Activated T-cell treated with anti-CD3 and anti-CD28 coated beads, Interleukin-2, amount 50 U/mL, for 1 hour (primary cell): ENCODE measurements around the gene NR2F2.

Experiments used
- DNase-seq: peaks from one replicate; pipeline ENCODE4 v3.0.0-alpha.2; 2020

The NR2F2 gene

DNA sequence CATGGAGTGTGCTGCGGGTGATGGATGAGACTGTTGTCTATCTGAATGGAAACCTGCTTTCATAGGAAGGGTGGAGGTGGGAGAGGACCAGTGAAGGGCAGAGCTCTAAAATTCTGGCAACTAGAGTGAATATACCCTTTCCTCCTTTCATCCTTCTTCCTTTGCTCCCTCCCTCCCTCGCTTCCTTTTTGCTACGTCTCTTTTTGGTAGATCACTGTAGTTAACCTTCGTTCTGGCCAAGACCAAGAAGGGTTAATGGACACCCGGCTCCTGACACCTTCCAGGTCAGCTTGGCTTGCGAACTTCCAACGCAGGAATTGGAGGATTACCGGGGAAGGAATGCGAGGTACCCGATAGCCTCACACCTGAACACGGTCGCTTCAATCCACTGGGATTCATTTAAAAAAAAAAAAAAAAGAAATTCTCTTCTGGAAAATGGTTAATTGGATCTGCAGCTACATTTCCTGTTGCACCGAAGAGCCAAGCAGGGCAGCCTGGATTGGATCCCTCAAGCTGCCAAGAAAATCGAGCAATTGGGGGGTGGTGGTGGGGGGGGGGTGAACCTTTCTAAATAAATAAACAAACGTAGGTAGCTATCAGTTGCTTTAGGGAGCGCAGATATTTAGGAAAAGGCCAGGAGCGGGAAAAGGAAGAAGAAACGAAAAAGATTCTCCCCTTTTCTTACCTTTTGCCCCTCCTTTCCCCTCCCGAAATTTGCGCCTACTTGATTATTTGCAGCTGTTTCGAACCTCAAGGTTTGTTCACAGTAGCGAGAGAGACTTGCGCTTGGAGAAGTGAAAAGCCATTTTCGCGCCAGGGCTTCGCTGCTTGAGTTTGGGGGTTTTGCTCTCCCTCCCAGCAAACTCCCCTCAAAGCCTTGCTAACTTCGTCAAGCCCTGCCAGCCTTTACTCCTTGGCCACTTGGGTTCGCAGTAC lies 9.5 kb upstream of the NR2F2 start:
- DNase-seq, result no peak

DNA sequence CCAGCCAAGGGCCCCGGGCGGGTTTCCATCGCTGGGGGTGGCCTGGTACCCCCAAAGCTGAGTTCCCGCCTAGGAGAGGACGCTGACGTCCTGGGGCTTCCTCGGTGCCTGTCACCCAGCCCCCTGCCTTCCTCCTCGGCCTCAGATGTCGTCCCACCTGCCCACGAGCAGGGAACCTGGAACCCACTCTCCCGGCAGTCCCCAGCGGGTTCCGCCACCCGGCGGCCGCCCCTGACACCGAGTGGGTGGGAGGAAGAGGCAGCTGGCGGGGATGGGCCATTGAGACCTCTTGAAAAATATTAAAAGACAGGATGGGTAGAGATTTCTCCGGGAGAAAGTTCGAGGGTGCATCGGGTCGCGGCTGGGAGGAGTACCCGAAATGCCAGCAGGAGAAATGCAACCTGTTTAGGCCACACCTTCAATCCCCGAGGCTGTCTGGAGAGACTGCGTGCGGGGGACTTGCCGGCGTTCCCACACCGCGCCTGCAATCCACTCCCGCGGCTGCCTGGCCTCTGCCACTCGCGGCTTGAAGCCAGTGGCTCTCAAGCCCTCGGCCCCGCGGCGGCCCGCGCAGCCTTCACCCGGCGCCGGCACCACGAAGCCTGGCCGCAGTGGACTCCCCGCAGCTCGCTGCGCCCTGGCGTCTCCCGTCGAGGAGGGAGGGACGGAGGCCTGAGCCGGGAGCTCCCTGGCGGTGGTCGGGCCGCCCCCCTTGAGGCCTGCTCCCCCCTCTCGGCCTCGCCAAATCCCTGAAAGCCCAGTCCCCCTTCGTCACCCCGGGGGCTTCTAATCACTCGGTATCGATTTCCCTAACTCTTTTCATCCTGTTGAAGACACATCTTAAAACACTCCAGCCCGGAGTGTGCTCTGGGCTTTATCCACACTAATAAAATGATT lies 8.6 kb upstream of the NR2F2 start:
- no peak for DNase-seq

DNA sequence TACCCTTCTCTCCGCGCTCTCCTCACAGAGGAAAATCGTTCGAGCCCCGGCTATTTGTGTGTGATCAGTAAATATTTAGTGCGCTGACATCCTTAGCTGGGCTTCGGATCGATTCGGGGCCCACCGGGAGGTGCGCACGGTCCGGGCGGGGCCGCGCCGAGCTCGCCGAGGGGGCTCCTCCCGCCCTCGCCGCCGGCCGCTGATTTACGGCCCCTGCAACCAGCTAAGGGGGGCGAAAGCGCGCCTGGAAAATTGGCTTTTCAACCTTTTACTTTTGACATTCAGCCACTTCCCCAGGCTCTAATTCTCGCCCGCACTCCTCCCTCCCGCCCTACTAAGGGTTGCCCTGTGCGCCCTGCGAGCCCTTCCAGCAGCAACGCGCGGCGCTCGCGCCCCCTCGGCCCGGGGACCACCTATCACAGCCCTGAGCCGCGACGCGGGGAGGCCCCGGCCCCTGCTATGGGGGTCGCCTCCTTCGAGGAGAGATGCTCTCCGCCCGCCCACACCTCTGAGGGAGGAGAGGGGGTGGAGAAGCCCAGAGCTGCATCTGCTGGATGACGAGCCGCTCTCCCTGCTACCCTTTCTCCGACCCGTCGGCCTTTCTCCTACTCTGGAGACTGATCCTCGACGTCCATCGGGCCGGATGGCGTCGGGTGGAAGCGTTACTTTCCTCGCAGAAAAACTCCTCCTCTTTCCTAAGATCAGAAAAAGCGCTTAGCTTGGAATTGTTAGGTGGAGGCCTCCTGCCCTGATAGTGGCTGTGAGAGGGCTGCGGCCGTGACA lies 7.8 kb upstream of the NR2F2 start:
- no peak for DNase-seq

DNA sequence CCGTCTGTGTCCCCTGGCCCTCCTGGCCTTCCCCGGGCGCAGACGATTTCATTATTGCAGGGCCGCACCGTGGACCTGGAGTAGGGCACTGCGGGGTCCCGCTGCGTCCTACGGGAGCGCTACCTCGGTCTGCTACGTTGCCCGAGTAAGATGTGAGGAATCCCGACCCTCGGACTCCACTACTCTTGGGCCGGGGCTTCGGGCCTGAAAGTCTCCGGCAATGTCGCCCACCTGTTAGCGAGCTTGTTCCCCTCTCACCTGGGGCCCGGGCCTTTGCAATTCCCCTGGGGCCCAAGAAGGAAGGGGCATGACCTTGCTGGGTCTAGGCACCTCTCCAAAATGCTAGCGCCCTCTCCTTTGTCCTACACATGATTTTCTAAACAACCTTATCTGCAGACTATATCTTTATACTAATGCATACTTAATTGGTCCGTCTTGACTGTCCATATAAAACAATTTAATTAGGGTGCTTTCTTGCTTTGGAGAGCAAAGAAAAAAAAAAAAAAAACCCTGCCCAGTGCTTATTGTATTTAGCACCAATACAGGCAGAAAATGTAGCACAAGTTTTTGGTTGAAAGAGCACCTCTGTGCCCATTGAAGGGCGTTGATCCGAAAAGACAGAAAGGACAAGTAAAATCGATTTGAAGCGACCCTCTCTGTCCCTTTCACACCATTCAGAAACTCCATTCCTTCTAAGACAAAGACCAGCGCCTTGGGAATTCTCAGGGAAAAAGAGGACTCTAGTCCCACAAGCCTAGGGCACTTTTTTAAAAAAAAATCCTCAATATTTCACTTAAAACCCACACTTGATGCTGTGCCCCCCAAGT lies 7.0 kb upstream of the NR2F2 start:
- DNase-seq, result no peak

DNA sequence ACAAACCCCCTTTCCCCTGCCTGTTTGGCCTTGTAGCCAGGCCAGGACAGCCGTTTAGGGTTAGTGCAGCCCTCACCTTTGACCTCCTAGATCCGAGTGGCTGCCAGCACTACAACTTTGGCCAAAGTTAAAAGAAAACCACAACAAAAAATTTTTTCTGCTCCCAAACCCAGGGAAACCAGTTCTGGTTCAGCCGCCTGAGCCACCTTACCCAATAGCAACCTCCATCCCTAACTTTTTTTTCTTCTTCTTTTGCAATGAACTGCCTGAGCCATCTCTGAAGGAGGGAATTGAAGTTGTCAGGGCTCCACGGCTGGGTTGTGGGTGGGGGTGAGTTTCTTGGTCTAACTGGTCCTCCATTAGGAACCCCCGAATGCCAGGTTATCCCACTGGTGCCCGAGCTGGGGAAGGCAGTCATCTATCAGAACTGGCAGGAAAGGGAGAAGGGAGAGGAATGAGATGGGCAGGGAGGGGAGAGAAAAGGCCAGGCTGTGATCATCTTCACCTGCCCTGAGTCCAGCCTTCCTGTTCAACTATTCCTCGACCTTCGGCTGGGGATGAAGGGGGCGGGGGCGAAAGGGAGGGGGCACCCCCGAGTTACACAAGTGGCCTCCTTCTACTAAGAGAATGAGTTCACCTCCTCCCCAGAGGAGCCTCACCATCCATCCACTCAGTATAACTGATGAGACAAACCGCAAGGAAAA lies 6.2 kb upstream of the NR2F2 start:
- DNase-seq, result no peak

DNA sequence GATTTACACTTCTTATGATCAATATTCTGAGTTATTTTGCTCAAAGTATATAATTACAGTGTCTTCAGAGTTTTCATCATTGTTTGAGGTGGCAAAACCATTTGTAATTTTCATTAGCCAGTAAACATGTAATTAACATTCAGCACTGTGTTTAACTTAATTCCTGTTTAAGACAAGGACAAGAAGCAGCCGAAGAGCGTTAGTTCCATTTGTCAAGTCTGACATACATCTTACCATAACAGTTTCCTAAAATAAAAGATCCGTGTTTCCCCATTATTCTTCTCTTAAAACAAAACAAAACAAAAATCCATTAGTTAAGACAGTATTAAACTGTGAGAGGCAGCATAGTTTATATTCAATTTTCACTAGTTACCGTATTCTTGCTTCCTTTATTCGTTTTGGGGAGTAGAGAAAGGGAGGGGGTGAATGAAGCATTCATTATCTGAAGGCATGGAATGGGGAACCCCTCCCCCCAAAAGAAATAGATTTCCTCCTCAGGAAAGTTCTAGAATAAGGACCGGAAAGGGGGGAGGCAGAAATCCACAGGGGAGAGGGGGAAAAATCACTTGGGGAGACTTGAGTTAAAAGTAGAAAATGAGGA lies 5.5 kb upstream of the NR2F2 start:
- DNase-seq, result no peak

DNA sequence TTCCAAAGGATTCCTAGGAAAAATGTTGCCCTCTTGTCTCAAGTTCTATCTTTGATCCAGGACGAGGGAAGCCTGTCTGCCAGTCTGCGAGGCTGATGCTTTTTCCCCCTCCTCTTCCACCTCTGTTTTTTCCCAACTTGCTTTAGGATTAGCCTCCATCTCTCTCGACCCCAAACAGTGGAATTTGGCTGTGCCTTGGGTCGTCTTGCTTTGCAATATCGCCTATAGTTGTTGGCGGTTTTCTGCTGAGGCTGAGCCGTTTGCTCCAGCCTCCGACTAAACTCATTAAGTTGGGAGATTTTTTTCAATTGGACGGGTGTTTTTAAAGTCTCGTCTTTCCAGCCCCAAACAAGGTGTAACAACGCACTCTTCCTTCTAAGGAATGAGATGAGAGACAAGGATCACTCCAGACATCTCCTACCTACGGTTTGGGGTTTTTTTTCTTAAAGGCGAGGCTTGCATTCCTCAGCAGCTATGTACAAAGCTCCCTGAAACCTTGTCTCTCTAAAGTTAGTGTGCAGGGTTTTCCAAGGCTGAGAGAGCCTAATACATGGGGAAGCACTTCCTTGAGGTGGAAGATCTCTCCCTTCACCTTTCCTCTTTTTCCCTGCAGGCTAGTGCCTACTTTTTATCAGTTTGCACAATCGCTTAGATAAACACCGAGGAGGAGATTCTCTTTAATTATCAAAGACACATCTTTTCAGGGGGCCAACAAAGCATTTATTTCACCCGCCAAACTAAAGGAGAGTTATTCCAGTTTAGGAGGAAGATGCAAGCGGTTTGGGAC lies 4.8 kb upstream of the NR2F2 start:
- DNase-seq, result no peak

DNA sequence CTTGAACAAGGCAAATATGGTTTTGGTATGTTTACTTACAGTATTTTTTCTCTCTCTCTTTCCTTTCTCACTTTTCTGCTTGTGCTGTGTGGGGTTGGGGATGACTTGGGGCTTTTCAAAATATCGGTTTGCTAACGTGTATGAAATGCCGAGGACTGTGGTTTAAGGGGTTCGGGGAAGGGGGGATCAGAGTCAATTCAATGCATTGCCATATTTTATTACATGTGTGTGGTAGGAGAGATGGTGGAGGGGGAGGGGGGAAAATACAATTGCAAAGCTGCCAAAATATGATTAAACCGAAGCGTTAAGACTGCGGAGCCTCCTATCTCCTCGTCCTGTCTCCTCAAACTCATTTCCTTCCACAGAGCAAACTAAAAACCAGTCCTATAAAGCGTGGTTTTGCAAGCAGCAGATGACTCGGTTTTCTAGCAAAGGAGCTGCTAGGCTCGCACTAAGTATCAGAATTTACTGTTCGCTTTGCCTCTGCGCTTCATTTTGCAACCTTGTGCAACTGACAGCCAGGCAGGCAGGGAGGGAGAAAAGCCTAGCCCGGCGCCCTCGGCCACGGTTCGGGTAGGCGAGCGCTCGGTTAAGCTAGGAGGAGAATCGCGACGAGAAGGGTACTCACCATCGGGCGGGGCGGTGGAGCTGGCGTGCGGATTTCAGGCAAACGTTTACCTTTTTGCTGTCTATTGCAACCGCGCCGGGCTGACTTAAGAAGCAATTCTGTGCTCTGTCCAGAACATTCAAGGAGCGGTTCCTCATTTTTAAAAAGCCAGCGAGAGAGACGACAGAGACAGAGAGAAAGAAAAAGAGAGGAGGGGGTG lies 4.0 kb upstream of the NR2F2 start:
- no peak for DNase-seq

DNA sequence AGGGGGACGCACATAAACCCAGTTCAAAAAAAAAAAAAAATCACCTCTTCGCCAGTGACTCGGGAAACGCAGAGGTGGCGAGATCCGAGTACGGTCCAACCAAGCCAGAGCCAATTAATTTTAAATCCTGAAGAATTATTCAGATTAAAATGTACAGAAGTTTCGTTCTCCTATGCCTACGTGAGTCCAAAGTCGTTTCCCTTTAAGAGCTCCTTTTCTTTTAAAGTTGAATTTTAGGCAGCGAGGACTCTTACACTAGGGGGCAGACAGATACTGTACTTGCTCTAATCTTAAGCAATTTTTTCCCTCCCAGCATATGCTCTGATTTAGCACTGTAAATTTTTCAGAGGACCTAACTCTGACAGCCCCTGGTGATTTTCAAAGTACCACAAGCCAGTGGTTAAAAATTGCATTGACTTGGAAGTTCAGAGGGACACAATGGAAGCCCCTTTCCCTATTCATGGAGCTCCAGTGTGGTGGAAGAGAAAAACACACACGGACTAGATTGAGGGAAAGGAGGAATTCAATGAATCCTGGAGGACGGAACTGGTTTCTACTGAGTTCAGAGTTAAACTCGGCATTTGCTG lies 3.3 kb upstream of the NR2F2 start:
- no peak for DNase-seq

DNA sequence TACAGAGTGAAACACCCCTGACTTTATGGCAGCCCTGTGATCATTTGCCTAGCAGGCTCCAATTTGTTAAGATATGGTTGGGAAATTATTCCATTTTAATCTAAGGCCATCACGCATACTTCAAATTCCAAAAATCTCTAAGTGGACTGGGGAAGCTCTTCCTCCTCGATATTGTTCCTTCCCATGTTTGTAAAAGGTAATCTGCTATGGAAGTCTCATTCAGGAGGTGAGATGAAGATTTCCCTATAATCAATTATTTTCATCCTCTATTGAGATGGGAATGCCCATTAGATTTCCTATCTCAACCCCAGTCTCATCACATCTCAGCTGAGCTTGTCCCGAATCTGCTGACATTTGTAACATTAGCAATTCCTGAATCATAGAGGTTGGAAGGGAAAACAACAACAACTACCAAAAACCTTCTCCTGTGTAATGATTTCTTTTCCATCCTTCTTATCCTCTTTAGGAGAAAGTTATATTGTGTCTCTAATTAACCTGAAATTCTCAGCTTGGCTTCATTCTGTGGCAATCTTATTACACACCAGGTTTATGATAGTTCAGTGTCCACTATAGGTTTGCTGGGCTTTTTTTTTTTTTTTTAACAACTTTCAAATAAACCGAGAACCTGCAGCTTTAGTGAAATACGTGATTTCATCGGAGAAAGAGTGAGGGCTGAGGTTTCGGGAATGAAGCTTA lies 2.2 kb upstream of the NR2F2 start:
- no peak for DNase-seq

DNA sequence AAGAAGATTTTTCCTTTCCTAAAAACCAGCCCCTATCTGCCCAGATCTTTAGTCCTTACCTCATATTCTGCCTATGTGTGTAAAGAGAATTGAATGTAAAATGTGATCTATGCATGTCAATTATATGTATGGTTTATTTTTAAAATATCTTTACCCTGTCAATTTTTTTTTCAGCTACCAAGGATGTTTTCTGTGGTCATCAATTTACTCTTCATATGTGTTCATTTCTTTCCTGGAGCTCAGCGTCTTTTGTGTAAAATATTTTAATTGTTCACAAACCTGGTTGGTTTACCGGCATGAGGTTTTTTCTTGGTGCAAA lies 1.7 kb upstream of the NR2F2 start:
- DNase-seq, result no peak

DNA sequence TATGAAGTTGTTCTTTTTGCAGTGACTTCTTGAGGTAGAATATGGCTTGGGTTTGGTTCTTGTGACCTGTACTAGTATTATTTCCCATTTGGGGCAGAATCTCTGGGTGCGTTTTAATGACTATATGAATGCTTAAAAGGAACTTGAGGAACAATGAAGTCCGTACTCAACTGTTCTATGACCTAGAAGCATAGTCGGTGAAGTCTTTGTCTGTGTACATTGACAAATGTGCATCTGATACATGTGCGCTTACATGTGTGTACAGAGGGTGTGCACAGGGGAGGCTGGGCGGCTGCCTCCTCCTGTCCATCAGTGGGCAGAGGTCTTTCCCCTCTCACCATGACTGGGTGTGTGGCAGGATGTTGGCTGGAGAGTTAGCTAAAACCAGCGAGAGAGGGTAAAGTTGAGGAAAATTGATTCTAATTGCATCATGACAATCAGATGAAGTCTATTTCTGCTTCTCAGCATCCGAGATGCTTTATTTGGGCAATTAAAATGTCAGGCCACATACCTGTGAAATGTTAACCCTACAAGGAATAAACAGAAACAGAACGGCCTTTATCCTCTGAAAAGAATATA lies 1.0 kb upstream of the NR2F2 start:
- no peak for DNase-seq

DNA sequence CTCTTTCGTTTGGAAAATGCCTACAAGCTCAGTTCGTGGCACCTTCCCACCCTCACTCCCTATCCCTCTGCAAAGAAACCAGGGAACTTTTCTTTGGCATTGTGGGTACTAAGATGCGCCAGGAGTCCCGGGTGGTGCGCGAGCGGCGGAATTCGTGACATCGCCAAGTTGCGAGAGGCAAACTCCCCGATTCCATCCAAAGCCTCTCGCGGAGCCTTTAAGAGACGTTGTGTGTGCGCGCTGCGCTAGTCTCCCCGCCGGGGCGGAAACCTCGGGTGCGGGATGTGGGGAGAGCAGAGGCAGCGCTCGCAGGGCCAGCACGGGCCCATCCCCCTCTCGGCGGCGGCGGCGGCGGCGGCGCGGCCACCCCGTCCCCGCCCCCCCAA lies 443 bp upstream of the NR2F2 start:
- no peak for DNase-seq

DNA sequence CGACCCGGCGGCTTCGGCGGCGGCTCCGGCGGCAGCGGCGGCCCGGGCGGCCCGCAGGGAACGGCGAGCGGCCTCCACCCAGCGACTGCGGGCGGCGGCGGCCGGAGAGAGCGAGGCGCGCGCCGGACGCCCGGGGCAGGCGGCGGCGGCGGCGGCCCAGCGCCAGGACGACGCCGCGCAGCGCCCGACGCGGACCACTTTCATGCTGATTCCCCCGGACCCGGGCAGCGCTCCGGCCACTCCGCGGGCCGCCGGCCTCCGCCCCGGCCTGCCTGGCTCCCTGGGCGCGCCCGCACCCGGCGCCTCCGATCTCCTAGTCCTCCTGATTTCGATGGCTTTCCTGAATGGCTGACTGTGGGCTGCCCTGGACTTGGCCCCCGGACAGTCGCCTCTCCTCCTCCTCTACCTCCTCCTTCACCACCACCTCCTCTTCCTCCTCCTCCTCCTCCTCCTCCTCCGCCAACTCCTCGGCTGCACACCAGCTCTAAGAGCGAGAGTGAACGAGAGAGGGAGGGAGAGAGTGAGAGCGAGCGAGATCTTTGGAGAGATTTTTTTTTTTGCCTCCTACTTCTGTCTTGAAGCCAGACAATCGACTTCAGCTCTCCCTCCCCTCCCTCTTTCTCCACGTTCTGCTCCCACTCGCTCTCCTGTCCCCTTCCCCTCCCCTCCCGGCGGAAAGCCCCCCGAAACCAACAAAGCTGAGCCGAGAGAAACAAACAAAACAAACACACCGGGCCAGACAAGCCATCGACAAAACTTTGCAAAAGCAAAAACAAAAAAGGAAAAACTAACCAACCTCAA lies 844 bp downstream of the NR2F2 start:
- no peak for DNase-seq

DNA sequence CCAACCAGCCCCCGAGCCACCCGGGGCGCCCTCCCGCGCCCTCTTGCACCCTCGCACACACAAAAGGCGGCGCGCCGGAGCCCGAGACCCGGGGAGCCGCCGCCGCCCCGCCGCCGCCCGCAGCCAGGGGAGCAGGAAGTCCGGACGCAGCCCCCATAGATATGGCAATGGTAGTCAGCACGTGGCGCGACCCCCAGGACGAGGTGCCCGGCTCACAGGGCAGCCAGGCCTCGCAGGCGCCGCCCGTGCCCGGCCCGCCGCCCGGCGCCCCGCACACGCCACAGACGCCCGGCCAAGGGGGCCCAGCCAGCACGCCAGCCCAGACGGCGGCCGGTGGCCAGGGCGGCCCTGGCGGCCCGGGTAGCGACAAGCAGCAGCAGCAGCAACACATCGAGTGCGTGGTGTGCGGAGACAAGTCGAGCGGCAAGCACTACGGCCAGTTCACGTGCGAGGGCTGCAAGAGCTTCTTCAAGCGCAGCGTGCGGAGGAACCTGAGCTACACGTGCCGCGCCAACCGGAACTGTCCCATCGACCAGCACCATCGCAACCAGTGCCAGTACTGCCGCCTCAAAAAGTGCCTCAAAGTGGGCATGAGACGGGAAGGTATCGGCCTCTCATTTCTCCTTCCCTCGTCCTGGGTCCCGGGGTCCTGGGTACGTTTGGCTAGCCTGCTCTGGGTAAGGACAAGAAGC lies 1.6 kb downstream of the NR2F2 start:
- no peak for DNase-seq

DNA sequence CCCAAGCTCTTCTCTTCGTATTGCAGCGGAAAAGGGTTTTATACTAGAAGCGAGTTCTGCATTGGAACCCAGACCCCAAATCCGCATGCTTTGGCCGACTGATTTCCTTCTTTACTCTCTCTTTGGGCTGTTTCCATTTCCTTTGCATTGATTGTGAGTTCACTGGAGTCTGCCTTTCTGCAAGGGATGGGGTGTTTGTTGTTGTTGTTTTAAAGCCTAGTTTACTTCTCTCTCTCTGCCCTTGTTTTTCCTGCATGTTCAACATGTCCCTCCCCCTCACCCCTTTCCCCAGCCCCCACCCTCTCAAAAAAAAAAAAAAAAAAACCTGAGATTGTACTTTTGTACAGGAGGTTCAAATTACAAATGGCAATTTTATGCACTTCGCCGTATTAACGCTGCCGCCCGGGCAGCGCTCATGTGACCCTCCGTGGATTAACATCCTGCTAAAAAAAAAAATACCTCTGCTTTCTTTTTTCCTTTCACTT lies 2.2 kb downstream of the NR2F2 start:
- DNase-seq, result no peak
